GM21825 (cell line): ENCODE data around the gene VARS2.
A peak's percentile ranks its signal among the peaks of the same experiment; 100 is the strongest.
"Not testable (repeated sequence)": the region's sequence is repeated elsewhere in the genome, so short reads cannot be mapped to it uniquely, and the experiment has no call there.

Experiments used
- ATAC-seq: cut with Tn5 transposase; IDR thresholded peaks from one replicate; pipeline ENCODE4 v1.9.1; 2021; ENCODE audit warnings: mild to moderate bottlenecking, moderate library complexity; ENCODE audit not compliant: unreplicated experiment

The VARS2 gene

DNA sequence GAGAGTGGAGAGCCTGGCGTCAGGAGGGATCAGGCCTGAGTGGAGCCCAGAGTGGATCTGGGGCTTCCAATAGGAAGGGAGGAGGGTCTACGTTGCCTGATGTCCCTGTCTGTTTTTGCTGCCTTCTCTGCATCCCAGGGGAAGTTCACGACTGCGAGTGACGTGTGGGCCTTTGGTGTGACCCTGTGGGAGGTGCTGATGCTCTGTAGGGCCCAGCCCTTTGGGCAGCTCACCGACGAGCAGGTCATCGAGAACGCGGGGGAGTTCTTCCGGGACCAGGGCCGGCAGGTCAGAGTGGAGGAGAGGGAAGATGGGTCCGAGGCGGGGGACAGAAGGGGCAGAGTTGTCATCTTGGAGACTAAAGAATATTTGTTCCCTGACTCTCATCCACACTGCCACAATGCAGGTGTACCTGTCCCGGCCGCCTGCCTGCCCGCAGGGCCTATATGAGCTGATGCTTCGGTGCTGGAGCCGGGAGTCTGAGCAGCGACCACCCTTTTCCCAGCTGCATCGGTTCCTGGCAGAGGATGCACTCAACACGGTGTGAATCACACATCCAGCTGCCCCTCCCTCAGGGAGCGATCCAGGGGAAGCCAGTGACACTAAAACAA lies 15.2 kb upstream of the VARS2 start:
- no peak for ATAC-seq

DNA sequence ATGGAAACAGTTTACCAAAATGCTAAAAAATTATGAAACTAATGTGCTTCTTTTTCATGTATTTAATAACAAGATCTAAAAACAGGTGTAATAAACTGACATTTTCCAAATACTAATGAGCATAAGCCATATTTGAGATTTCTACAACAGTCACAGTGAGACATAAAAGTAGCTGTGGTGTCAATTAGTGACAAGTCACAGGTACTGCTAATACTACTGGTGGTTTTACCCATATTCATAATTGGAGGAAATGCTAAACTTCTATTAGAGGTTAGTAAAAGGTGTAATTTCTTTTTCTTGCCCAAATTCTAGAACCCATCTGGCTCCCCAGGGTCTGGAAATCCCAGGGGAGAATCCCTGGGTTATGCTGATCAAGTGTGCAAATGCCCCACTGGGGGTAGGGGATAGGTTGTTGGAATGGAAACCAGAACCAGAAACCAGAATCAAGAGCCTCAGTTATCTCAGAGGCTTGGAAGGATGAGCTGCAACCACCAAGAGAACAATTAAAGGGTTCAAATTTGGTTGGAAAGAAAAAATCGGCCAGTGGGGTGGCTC lies 13.1 kb upstream of the VARS2 start:
- ATAC-seq = no peak

DNA sequence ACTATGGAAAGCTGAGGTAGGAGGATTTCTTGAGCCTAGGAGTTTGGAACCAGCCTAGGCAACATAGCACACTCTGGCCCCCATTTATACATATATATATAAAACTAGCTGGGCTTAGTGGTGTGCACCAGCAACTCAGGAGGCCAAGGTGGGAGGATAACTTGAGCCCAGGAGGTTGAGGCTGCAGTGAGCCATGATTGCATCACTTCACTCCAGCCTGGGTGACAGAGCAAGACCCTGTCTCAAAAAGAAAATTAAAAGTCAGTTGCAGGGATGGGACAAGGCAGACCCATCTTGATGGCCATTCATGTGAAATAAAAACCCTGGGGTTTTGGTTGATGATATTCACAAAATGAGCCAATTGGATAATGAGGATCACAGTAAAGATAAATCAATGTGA lies 12.6 kb upstream of the VARS2 start:
- ATAC-seq = no peak

DNA sequence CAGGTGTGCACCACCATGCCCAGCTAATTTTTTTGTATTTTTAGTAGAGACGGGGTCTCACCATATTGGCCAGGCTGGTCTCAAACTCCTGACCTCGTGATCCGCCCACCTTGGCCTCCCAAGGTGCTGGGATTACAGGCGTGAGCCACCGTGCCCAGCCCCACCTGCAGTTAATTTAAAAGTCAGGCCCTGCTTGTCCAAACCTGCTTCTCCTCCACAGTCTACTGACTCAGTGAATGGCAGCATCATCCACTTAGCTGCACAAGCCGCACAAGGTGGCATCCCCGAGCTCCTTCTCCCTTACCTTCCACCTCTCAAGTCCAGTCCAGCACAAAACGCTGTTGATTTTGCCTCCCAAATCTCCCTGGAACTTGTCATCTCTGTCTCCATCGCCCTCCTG lies 11.8 kb upstream of the VARS2 start:
- not testable (repeated sequence) for ATAC-seq

DNA sequence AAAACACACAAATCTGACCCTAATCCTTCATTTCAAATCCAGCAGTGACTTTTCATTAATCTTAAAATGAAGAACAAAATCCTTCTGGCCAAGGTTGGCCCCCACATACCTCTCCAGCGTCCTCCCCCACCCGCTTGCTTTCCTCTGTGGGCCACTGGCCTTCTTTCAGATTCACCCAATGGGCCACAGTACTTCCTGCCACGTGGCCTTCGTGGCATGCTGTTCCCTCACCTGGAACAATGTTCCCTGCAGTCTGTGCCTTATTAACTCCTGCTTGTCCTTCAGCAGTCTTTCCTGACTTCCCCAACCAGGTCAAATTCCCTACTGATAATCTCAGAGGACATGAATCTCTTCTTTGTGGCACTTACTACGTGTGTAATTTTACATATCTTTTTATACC lies 11.3 kb upstream of the VARS2 start:
- no peak for ATAC-seq

DNA sequence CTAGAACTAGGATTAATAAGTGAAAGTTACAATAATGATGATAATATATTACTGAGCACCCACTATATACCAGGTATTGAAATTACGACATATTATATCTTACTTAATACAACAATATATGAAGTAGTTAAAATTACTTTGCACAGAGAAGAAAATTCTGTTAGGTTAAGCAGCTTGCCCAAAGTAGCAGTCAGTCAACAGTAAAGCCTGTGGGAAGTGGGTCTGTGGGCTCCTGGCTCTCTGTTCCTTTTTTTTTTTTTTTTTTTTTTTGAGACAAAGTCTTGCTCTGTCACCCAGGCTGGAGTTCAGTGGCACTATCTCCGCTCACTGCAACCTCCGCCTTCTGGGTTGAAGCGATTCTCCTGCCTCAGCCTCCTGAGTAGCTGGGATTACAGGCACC lies 10.8 kb upstream of the VARS2 start:
- ATAC-seq = no peak

DNA sequence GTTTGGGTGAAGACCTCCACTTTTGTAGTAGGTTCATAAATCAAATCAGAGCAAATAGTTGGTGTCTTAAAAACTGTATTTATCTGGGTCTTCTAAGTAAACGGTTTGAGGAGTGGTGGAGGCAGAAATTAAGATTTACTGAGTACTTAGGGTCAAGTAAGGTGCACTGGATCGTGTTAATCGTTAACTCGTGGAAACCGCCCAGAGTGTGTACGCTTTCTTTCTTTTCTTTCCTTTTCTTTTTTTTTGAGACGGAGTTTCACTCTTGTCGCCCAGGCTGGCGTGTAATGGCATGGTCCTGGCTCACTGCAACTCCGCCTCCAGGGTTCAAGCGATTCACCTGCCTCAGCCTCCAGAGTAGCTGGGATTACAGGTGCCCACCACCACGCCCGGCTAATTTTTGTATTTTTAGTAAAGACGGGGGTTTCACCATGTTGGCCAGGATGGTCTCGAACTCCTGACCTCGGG lies 6.7 kb upstream of the VARS2 start:
- ATAC-seq = not testable (repeated sequence)

- peak; percentile 91 for ATAC-seq
Observed at GRCh38 chr6:30907758-30908591, 6.1 kb upstream of the VARS2 start, which contains the start of gene GTF2H4. GTF2H4 (plus strand) TSS chr6:30908207.

- ATAC-seq = no peak
Observed at GRCh38 chr6:30908700-30909099, 5.3 kb upstream of the VARS2 start.

GRCh38 chr6:30910473-30910872 lies 3.6 kb upstream of the VARS2 start:
- ATAC-seq = not testable (repeated sequence)

GRCh38 chr6:30912746-30913520 lies 1.1 kb upstream of the VARS2 start:
- no peak for ATAC-seq

DNA sequence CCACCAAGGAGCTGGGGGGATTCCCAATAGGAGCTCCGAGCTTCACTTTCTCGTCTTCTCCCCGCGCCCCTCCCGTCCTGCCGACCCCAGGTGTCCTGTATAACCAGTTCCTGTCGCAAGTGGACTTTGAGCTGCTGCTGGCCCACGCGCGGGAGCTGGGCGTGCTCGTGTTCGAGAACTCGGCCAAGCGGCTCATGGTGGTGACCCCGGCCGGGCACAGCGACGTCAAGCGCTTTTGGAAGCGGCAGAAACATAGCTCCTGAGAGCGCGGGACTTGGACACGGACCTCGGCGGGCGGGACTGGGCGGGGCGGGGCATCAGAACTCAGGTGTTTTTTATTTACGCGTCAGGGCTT lies 340 bp upstream of the VARS2 start:
- ATAC-seq = no peak

DNA sequence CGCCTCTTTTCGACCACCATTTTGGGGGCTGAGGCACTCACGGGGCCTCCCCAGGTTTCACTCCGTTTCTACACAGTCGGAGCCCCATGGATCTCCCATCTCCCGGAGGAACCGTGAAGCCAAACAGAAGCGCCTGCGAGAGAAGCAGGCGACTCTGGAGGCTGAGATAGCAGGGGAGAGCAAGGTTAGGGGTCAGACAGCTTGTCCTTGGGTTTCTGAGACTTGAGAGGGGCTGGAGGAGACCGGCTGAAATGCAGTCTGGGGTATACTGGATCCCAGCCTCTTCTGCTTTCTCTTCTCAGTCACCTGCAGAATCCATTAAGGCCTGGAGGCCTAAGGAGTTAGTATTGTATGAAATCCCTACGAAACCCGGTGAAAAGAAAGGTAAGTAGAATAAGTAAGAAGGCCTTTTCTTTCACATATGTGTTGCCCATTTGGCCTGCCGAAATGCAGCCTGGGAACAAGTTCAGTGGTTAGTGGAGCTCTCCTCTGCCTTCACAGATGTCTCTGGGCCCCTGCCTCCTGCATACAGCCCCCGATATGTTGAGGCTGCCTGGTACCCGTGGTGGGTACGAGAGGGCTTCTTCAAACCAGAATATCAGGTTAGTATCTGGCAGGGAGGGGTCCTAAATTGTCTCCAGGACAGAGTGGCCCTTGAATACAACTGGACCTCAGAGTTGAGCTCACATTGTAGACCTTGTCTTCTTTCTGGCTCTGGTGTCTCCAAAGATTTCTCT lies 984 bp downstream of the VARS2 start:
- no peak for ATAC-seq

DNA sequence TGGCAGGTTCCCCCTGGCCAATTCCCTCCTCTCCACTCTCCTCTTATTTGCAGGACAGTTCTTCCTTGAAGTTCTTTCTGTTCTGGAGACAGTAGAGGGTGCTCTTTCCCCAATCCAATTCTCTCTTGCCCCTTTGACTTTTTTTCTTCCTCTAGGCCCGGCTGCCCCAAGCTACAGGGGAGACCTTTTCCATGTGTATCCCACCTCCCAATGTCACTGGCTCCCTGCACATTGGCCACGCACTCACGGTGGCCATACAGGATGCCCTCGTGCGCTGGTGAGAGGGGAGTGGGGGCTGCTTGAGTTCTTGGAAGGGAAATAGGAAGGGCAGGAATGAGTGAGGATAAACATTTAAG lies 1.5 kb downstream of the VARS2 start:
- no peak for ATAC-seq

DNA sequence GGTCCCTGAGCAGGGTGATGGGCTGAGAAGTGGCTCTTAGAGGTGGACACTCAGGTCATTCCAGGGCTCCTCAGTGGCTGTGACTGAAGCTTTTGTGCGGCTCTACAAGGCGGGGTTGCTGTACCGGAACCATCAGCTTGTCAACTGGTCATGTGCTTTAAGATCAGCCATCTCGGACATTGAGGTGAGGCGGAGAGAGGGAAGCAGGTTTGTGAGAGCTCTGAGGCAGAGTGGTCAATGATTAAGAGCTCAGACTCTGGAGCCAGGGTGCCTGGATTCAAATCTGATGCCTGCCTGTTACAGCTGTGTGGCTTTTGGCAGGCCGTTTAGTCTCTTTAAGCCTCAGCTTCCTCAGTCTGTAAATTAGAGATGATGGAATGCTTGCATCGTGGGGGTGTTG lies 3.0 kb downstream of the VARS2 start:
- ATAC-seq = no peak

DNA sequence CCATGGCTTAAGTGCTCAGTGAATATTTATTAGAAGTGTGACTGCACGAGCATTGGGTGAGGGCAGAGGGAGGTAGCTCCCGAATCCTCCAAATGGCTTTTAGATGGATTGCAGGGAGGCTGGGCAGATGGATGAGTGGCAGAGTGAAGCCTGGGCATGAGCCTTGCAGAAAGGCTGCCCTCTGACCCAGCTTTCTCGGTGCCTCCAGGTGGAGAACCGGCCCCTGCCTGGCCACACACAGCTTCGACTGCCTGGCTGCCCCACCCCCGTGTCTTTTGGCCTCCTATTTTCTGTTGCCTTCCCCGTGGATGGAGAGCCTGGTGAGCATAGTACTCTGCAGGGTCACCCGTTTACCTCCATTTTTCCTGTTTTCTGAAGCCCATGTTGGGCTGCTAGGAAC lies 3.4 kb downstream of the VARS2 start:
- ATAC-seq = no peak

DNA sequence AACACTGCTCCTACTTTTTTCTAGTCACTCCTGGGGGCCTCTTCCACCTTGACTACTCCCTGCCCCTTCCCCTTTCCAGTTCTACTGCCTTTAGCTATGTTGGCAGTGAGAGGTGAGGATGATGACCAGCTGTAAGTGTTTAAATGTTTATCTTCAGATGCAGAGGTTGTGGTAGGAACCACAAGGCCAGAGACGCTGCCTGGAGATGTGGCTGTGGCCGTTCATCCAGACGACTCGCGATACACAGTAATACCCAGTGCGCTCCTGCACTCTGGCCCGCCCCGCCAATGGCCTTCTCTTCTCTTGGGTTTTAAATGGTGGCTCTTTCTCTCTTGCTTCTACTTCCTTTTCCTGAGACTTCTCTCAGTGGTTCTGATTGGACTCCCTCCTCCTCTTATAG lies 4.6 kb downstream of the VARS2 start:
- no peak for ATAC-seq

GRCh38 chr6:30922447-30922852 lies 8.4 kb downstream of the VARS2 start:
- no peak for ATAC-seq

DNA sequence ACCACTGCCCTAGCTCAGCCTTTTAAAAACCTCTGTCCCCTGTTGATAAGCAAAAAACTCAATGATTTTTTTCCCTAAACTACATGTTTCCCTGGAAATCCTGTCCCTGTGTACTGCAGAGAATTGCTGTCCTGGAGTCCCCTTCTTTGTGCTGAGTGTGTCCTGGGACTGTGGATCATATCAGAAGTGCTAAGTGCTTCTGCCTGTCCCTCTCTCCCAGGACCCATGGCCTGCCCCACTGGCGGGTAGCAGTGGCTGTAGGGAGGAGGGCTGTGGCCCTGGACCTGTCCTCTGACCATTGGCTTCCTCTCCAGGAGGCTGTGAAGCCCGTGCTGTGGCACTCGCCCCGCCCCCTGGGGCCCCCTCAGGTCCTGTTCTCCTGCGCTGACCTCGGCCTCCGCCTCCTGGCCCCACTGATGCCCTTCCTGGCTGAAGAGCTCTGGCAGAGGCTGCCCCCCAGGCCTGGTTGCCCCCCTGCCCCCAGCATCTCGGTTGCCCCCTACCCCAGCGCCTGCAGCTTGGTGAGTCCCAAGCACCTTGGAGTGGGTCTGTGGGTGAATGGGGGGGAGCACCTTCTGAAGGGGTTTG lies 10.1 kb downstream of the VARS2 start:
- not testable (repeated sequence) for ATAC-seq

- no peak for ATAC-seq
Observed at GRCh38 chr6:30926644-30927043, 12.6 kb downstream of the VARS2 start.
